CD8-positive, alpha-beta T cell (primary cell): ENCODE measurements around the gene TMED9. TPM values are rescaled to one million over a fixed set of nuclear protein-coding genes. Genes with fewer than 3 reads are reported as not detected.

Experiments
- total RNA-seq, 46 experiments: library from RNA in 2 of 46; stranded (reverse) in 2 of 46; gene quantifications; one replicate each; pipeline ENCODE4 v1.2.3 and lab custom pipeline; 2021 to 2026

The TMED9 gene
- total RNA-seq, 2 experiments from 2014 or later, result 42.4 to 52.2 TPM

Other genes with a start within 250 kb of the TMED9 start
- 10 to 100 TPM; 49.0 to 61.4 TPM for gene LMAN2, start 240.5 kb upstream of the TMED9 start, total RNA-seq
- gene RGS14, start 234.3 kb upstream of the TMED9 start, total RNA-seq, result 10 to 100 TPM; 22.7 to 23.5 TPM
- not detected for gene SLC34A1, start 207.8 kb upstream of the TMED9 start, total RNA-seq
- not detected for gene PFN3, start 191.5 kb upstream of the TMED9 start, total RNA-seq
- not detected for gene F12, start 182.6 kb upstream of the TMED9 start, total RNA-seq
- gene GRK6, start 165.5 kb upstream of the TMED9 start, total RNA-seq, result 100 to 1,000 TPM; 133 to 139 TPM
- gene PRR7, start 145.4 kb upstream of the TMED9 start, total RNA-seq, result 10 to 100 TPM; 21.0 TPM
- 10 to 100 TPM; 16.2 to 19.9 TPM for gene DBN1, start 118.6 kb upstream of the TMED9 start, total RNA-seq
- gene PDLIM7, start 94.6 kb upstream of the TMED9 start, total RNA-seq, result 1 to 10 TPM; 6.6 to 7.1 TPM
- 1 to 10 TPM; 1.1 to 1.2 TPM for gene DOK3, start 82.4 kb upstream of the TMED9 start, total RNA-seq
- gene DDX41, start 75.2 kb upstream of the TMED9 start, total RNA-seq, result 10 to 100 TPM; 66.8 to 71.0 TPM
- 100 to 1,000 TPM; 136 to 141 TPM for gene FAM193B, start 37.6 kb upstream of the TMED9 start, total RNA-seq
- gene B4GALT7, start 7.9 kb downstream of the TMED9 start, total RNA-seq, result 10 to 100 TPM; 33.4 to 36.6 TPM
- 10 to 100 TPM; 48.6 to 55.1 TPM for gene FAM153A, start 190.7 kb downstream of the TMED9 start, total RNA-seq